ENCODE results near the gene CHURC1.

CHURC1 gene

GRCh38 chr14:64938972-64939816, 24.9 kb downstream of the CHURC1 start:
- DNase-seq (ENCODE audit: low spot score) = no peak

DNA sequence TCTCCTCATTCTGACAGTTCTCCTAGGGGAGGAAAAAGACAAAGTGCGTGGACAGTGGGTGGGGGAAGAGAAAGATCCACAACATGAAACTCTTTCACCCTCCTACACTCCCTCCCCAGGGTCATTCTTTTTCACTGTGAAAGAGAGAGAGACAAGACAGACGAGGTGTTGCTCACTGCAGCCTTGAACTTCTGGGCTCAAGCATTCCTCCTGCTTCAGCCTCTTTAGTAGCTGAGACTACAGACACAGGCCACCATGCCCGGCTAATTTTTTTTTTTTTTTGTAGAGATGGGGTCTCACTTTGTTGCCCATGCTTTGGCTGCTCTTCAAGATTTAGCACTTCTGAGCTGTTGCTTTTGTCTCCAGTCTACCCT, 25.5 kb downstream of the CHURC1 start:
- no peak for DNase-seq (ENCODE audit: low spot score)

DNA sequence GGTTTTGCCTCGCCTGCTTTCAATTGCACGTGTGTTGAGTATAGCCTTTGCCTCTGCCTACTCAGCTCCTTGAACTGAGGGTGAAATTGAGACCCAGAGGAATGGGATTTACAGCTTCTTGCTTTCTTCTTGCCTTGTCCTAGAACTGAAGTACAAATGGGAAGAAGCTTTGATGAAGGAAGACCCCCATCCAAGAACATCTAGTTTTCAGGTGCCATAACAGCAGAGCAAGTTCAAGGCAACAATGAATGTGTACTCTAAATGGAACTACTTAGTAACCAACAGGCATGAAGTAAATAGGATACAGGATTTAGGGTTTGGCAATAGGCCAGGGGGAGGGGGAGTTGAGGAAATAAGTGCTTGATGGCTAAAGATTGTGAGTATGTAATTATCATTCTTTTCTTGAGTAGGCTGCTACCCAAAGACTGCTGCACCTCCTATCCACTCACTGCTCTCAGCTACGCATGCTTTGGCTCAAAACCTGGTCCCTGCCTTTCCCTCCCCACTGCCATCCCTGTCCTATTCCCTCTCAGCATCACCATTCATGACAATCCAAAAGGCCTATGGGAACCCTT, 26.2 kb downstream of the CHURC1 start:
- no peak for DNase-seq (ENCODE audit: low spot score)

- no peak for DNase-seq (ENCODE audit: low spot score)
Measured at GRCh38 chr14:64942531-64943111, 28.4 kb downstream of the CHURC1 start, which contains the start of gene GPX2. TSS of gene GPX2 (minus strand) at chr14:64942745. CDS start at chr14:64942726, 19 bp downstream.

DNA sequence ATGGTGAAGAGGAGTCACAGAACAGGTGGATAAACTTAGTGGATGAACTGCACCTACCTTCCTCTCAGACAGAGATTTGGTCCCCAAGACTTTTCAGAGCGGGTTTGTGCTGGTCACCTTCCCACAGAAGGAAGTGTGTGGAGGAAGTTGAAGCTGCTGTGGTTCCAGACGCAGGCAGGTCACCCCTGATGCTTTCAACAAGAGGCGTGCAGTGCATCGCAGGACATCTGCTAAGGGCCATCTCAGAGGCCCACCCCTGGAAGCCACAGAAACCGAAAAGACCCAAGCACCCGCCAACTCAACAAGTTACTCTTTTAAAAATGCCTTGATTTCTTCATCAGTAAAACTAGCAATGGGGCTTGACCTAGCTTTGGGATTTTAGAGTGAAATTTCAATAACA, 29.3 kb downstream of the CHURC1 start:
- no peak for DNase-seq (ENCODE audit: low spot score)

DNA sequence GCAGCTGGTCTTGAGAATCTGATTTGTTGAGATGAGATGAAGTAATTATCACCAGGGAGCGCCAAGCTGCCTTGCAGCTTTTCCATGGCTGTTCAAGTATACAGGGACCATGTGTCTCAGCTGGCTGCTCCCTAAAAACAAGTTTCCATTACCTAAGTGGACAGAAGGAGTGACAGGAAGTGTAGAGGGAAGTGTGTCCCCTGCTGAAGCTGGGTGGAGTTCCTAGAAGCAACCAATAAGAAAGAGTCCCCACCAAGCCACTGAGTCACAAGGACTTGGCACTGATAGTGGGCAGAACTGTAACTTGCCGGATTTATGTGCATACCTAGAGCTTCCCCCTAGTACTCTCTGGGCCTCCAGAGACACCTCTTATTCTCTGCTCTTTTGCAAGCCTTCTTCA, 29.8 kb downstream of the CHURC1 start:
- DNase-seq (ENCODE audit: low spot score) = no peak

DNA sequence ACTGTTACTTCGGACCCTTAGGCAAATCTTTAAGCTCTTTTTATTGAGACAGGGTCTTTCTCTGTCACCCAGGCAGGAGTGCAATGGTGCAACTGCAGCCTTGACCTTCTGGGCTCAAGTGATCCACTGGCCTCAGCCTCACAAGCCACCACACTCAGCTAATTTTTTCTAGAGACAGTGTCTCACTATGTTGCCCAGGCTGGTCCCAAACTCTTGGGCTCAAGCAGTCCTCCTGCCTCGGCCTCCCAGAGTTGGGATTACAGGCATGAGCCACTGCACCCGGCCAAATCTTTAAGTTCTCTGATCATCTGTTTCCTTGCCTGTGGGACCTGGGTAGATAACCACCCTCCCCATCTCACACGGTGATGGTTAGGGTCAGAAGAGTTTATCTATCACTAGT, 30.6 kb downstream of the CHURC1 start:
- no peak for DNase-seq (ENCODE audit: low spot score)

DNA sequence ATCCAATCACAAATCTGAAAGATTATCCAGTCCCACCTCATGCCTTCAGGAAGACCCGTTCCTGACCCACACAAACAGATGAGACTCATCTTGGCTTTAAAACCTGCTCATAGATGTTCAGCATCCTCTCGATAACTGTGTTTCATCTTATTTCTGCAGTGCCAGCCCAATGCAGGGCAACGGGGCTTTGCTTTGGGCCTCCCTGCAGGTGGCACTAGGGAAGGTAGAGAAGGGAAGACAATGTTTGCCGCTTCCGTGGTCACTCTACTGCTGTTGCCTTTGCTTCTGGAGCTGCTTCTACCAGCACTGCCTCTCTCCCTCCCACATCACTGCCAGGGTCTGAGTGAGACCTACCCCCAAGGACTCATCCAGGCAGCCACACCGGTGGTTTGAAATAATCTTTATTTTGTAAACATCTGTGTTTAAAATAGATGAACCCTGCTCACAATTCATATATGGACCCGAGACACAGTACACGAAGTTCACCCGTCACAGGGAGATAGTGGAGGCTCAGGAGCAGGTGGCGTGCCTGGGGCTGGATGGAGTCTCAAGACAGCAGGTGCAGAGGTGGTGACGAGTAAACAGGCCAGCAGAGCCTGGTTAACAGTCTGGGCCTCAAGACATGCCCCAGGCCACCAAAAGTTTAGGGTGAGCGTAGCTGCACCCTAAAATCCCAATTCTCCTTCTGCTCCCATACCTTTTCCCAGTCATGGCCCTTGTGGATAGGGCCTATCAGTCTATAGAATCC, 31.4 kb downstream of the CHURC1 start:
- no peak for DNase-seq (ENCODE audit: low spot score)

DNA sequence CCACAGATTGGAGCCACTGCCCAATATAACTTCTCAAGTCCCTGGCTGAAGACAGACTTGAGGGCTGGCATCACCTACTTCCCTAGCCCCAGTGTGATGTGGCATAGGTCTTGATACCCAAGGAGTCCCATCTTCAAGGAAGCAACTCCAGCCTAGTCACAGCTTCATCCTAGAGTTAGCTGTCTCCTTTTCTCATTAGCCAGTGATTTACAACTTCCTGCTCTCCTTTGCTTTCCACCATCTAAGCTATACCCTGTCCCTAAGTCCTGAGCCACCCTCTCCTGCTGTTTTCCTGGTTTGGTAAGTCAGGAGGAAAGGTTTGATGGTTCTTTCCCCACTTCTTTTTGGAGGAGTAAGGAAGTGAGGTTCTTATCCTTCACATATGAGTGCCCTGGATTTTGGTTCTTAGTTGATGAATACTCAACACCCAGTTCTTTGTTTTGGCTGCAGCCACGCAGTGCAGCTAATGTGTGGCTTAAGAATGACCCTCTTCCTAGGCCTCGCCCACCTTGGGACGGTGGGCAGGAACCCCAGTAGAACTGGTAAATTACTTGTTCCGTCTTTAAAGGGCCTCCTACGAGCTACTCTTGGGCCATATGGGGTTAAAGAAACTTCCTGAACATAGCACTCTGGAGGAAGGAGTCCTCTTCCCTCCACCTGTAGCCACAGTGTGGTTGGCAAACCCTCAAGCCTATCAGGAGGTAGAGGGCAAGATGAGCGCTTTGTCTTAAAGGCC, 32.2 kb downstream of the CHURC1 start:
- no peak for DNase-seq (ENCODE audit: low spot score)

GRCh38 chr14:64947710-64948611, 33.7 kb downstream of the CHURC1 start:
- DNase-seq (ENCODE audit: low spot score) = no peak

- DNase-seq (ENCODE audit: low spot score) = no peak
Measured at GRCh38 chr14:64948612-64949210, 34.5 kb downstream of the CHURC1 start.

GRCh38 chr14:64950889-64951288, 36.6 kb downstream of the CHURC1 start:
- no peak for DNase-seq (ENCODE audit: low spot score)

GRCh38 chr14:64951291-64951690, 37.0 kb downstream of the CHURC1 start:
- DNase-seq (ENCODE audit: low spot score) = no peak

DNA sequence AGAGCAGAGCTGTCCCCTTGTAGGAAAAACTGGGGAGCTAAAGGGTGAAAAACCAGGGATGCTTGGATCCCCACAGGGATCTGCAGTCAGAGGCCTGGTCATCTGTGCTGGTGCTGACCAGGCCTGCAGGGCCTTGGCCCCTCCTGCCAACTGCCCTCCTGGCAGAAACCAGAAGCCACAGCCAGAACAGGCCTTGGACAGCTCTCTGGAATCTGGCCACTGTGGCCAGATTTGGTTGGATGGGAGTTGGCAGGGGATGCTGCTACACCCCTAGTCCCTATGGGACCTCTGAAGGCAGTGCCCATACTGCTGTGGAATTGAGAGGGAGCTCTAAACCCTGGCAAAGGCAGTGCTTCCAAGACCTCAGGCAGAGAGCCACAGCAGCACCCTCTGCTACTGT, 37.5 kb downstream of the CHURC1 start:
- DNase-seq (ENCODE audit: low spot score) = no peak

- DNase-seq (ENCODE audit: low spot score) = no peak
Measured at GRCh38 chr14:64952598-64953309, 38.5 kb downstream of the CHURC1 start.

GRCh38 chr14:64953310-64953654, 39.0 kb downstream of the CHURC1 start:
- DNase-seq (ENCODE audit: low spot score) = no peak

- no peak for DNase-seq (ENCODE audit: low spot score)
Measured at GRCh38 chr14:64953661-64954060, 39.4 kb downstream of the CHURC1 start.

GRCh38 chr14:64954491-64955240, 40.4 kb downstream of the CHURC1 start:
- no peak for DNase-seq (ENCODE audit: low spot score)

GRCh38 chr14:64955297-64955696, 41.0 kb downstream of the CHURC1 start:
- DNase-seq (ENCODE audit: low spot score) = no peak
